ENCODE results near the gene CXXC4.

DNA sequence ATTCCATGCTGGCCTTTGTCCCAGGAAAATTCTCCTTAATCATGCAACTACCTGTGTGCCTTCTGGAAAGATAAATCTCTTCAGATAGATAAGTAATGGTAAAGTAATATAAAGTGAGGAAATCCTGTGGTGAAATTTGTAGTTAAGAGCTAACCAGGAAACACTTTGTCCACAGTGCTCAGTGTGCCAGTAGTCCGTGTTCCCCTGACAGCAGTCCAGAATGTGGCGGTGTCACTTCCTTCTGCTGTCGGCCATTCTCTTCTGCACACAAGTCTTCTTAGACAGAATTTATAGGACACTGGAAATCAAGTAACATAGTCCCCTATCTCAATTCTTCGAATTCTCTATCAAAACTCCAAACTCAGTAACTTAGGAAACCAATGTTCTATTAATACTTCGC lies 5.7 kb upstream of the CXXC4 start:
- TF ChIP-seq KDM5A (IDR thresholded peaks at IDR 0.05; ENCODE audit: borderline replicate concordance, low read length), result no peak
- no peak for TF ChIP-seq SUZ12 (IDR thresholded peaks at IDR 0.05; ENCODE audit: low read depth, low read length)
- TF ChIP-seq, protein P1, sequence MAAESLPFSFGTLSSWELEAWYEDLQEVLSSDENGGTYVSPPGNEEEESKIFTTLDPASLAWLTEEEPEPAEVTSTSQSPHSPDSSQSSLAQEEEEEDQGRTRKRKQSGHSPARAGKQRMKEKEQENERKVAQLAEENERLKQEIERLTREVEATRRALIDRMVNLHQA (CRISPR knock-in tag; IDR thresholded peaks at IDR 0.05), result no peak
- TF ChIP-seq ZNF644 (CRISPR knock-in tag; IDR thresholded peaks at IDR 0.05; ENCODE audit: low read depth), result no peak
- TF ChIP-seq KLF16 (CRISPR knock-in tag; IDR thresholded peaks at IDR 0.05), result no peak
- no peak for TF ChIP-seq ZNF138 (CRISPR knock-in tag; IDR thresholded peaks at IDR 0.05; ENCODE audit: low read depth)
- TF ChIP-seq, protein P2, sequence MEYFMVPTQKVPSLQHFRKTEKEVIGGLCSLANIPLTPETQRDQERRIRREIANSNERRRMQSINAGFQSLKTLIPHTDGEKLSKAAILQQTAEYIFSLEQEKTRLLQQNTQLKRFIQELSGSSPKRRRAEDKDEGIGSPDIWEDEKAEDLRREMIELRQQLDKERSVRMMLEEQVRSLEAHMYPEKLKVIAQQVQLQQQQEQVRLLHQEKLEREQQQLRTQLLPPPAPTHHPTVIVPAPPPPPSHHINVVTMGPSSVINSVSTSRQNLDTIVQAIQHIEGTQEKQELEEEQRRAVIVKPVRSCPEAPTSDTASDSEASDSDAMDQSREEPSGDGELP (IDR thresholded peaks at IDR 0.05; ENCODE audit: borderline replicate concordance, low read depth), result no peak

All from HepG2 (cell line).